NK-92 treated with Interleukin-12 subunit alpha and Interleukin-12 subunit beta, amount 100 ng/mL, for 24 hours (cell line): ENCODE measurements around the gene VIPR1.

Experiments
- DNase-seq: peaks from one replicate; lab custom pipeline; 2025; lab: John Stamatoyannopoulos, UW

VIPR1 gene

GRCh38 chr3:42511736-42512135, 9.3 kb downstream of the VIPR1 start:
- no peak for DNase-seq

- no peak for DNase-seq
Measured at GRCh38 chr3:42513121-42513520, 10.7 kb downstream of the VIPR1 start.

GRCh38 chr3:42513521-42513920, 11.1 kb downstream of the VIPR1 start:
- DNase-seq, result no peak

GRCh38 chr3:42514876-42515275, 12.4 kb downstream of the VIPR1 start:
- no peak for DNase-seq

GRCh38 chr3:42515391-42515916, 13.0 kb downstream of the VIPR1 start:
- no peak for DNase-seq

- DNase-seq, result no peak
Measured at GRCh38 chr3:42515976-42516375, 13.5 kb downstream of the VIPR1 start.

- DNase-seq, result no peak
Measured at GRCh38 chr3:42516443-42516842, 14.0 kb downstream of the VIPR1 start.

- DNase-seq, result no peak
Measured at GRCh38 chr3:42517117-42517516, 14.7 kb downstream of the VIPR1 start.

- no peak for DNase-seq
Measured at GRCh38 chr3:42518800-42519567, 16.5 kb downstream of the VIPR1 start.

GRCh38 chr3:42519568-42519962, 17.1 kb downstream of the VIPR1 start:
- no peak for DNase-seq

- DNase-seq, result no peak
Measured at GRCh38 chr3:42520336-42520735, 17.9 kb downstream of the VIPR1 start.

- no peak for DNase-seq
Measured at GRCh38 chr3:42520906-42521305, 18.5 kb downstream of the VIPR1 start.

GRCh38 chr3:42524751-42525150, 22.3 kb downstream of the VIPR1 start:
- no peak for DNase-seq

- no peak for DNase-seq
Measured at GRCh38 chr3:42525212-42525611, 22.8 kb downstream of the VIPR1 start.

GRCh38 chr3:42525736-42526345, 23.4 kb downstream of the VIPR1 start:
- no peak for DNase-seq

GRCh38 chr3:42526616-42527367, 24.3 kb downstream of the VIPR1 start:
- no peak for DNase-seq

- DNase-seq, result no peak
Measured at GRCh38 chr3:42527368-42527917, 25.0 kb downstream of the VIPR1 start.

- DNase-seq, result no peak
Measured at GRCh38 chr3:42529468-42529867, 27.0 kb downstream of the VIPR1 start.

GRCh38 chr3:42530073-42530472, 27.6 kb downstream of the VIPR1 start:
- no peak for DNase-seq

- DNase-seq, result no peak
Measured at GRCh38 chr3:42531470-42531869, 29.0 kb downstream of the VIPR1 start.

- no peak for DNase-seq
Measured at GRCh38 chr3:42532229-42532628, 29.8 kb downstream of the VIPR1 start.

- no peak for DNase-seq
Measured at GRCh38 chr3:42533161-42533897, 30.9 kb downstream of the VIPR1 start.
